GM13976 (cell line): ENCODE measurements around the gene FBXO11.

ENCODE experiments used
- DNase-seq: peaks from one replicate; pipeline ENCODE4 v3.0.0; 2012; ENCODE audit warnings: low spot score
- CTCF ChIP-seq: IDR thresholded peaks from 2 replicates; pipeline ENCODE4 v1.5.1; 2012; ENCODE audit warnings: borderline replicate concordance, mild to moderate bottlenecking; ENCODE audit not compliant: insufficient read depth; ENCODE audit errors: extremely low read depth, missing control alignments, control extremely low read depth
- in situ Hi-C: fragments of 300-500 bp; cut with MboI; formaldehyde crosslinking; loops from one replicate; pipeline ENCODE4 v1.12.0; 2022; ENCODE audit warnings: low sequenced_read_pairs, mixed read lengths, inconsistent platforms; ENCODE audit not compliant: unreplicated experiment

The FBXO11 gene

GRCh38 chr2:47876912-47877311 is 29.4 kb downstream of the FBXO11 start:
- DNase-seq = no peak
- no peak for TF ChIP-seq CTCF
- in situ Hi-C loops = no loop called here

GRCh38 chr2:47872941-47873340 is 33.4 kb downstream of the FBXO11 start:
- DNase-seq = no peak
- no peak for TF ChIP-seq CTCF
- in situ Hi-C loops = no loop called here

GRCh38 chr2:47870641-47871540 is 35.4 kb downstream of the FBXO11 start:
- TF ChIP-seq CTCF = no peak
- no peak for DNase-seq
- in situ Hi-C loops = no loop called here

- in situ Hi-C loops = no loop called here
- DNase-seq = no peak
- no peak for TF ChIP-seq CTCF
Measured at GRCh38 chr2:47869859-47870595, 36.3 kb downstream of the FBXO11 start.

- in situ Hi-C loops = no loop called here
- no peak for TF ChIP-seq CTCF
Measured at GRCh38 chr2:47868611-47869352, 37.5 kb downstream of the FBXO11 start.

GRCh38 chr2:47867205-47867604 is 39.1 kb downstream of the FBXO11 start:
- in situ Hi-C loops = no loop called here
- DNase-seq = no peak
- no peak for TF ChIP-seq CTCF

More at GRCh38 chr2:47868611-47869352, 37.5 kb downstream of the FBXO11 start:
- DNase-seq = no peak
